Type B pancreatic cell (in vitro differentiated cells): ENCODE data around the gene COLEC11. TPM values are rescaled to one million over a fixed set of nuclear protein-coding genes. Genes with fewer than 3 reads are reported as not detected.

Source experiments
- DNase-seq: peaks from one replicate; pipeline ENCODE4 v3.0.0; 2021; ENCODE audit warnings: mixed read lengths; ENCODE audit not compliant: unreplicated experiment; ENCODE audit errors: extremely low spot score
- H3K27ac Mint-ChIP-seq: 2 replicates; pipeline ENCODE4 v1.8.0; 2021; ENCODE audit warnings: mild to moderate bottlenecking, mixed read lengths
- H3K27me3 Mint-ChIP-seq: 2 replicates; pipeline ENCODE4 v1.8.0; 2021; ENCODE audit warnings: mixed read lengths
- H3K36me3 Mint-ChIP-seq: 2 replicates; pipeline ENCODE4 v1.8.0; 2021; ENCODE audit warnings: mixed read lengths
- H3K4me1 Mint-ChIP-seq: one replicate; pipeline ENCODE4 v1.8.0; 2021; ENCODE audit warnings: mixed read lengths; ENCODE audit not compliant: unreplicated experiment
- H3K4me3 Mint-ChIP-seq: 2 replicates; pipeline ENCODE4 v1.8.0; 2021; ENCODE audit warnings: mild to moderate bottlenecking, mixed read lengths
- H3K9me3 Mint-ChIP-seq: 2 replicates; pipeline ENCODE4 v1.8.0; 2021; ENCODE audit warnings: mixed read lengths
- total RNA-seq: library from RNA; stranded (reverse); gene quantifications from 2 replicates; pipeline ENCODE4 v1.2.1, GENCODE V29; 2021; ENCODE audit warnings: low replicate concordance
- TF ChIP-seq, protein P1 (sequence below): fragments of 200-600 bp; sonication (generic); conservative IDR thresholded peaks from 2 replicates; pipeline ENCODE4 v1.5.0; 2021; ENCODE audit warnings: antibody characterized with exemption, mild to moderate bottlenecking

Gene COLEC11
- total RNA-seq, 1 donor from 2014 or later = 0.63 TPM

DNA sequence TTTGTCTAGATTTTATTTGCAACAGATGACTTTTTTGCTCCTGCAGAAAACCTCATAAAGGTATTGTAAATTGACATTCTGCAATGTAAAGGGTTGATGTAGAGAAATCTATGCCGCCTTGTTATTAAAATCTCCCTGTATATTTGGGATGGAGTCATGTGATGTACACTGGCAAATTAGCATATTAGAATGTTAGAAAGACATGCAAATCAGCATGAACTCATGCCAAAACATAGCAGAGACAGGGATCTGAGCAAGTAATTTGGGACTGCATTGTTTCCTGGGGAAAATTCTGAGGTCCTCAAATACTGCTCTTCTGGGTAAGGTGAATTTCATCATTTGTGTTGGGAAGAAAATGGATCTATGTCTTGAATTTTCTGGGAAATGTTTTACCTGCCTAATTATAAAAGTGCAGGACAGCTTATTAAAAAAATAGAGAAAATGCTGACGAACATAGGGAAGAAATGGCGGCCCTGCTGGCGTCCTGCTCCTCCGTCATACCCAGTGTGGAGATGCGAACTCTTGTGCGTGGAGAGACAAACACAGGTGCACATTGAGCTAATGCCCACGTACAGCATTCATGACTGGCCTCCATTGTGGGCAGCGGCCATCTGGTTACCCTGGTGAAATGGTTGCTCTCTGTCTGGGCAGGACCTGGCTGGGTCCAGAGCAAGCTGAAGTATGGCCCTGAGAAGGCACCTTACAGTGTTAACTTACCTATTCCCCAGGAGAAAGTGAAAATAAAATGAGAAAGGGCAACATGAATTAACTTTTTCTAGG is 79.3 kb downstream of the COLEC11 start:
- no peaks in the 10 kb centered on the region for H3K9me3 Mint-ChIP-seq
- no peaks in the 10 kb centered on the region for H3K4me1 Mint-ChIP-seq
- H3K36me3 Mint-ChIP-seq = no peaks in the 10 kb centered on the region
- peaks cover 12% of the 10 kb centered on the region for H3K27me3 Mint-ChIP-seq
- TF ChIP-seq, protein P1, sequence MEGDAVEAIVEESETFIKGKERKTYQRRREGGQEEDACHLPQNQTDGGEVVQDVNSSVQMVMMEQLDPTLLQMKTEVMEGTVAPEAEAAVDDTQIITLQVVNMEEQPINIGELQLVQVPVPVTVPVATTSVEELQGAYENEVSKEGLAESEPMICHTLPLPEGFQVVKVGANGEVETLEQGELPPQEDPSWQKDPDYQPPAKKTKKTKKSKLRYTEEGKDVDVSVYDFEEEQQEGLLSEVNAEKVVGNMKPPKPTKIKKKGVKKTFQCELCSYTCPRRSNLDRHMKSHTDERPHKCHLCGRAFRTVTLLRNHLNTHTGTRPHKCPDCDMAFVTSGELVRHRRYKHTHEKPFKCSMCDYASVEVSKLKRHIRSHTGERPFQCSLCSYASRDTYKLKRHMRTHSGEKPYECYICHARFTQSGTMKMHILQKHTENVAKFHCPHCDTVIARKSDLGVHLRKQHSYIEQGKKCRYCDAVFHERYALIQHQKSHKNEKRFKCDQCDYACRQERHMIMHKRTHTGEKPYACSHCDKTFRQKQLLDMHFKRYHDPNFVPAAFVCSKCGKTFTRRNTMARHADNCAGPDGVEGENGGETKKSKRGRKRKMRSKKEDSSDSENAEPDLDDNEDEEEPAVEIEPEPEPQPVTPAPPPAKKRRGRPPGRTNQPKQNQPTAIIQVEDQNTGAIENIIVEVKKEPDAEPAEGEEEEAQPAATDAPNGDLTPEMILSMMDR = no peak
- H3K4me3 Mint-ChIP-seq = no peak overlapping the region
- DNase-seq = peak; percentile 39
- no peak overlapping the region for H3K27ac Mint-ChIP-seq

DNA sequence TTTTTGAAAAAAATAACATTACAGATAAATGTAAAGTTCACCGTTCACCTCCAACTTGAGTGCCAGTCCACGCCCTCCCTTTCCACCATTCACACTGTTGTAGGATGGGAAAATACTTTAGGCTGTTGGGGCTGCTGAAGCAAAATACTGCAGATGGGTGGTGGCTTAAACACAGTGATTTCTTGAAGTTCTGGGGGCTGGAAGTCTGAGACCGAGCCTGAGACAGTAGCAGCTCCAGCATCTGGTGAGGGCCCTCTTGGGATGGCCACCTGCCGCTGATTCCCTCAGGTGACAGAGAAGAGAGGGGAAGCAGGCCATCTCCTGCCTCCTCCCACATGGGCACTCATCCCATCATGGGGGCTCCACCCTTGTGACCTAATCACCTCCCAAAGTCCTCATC is 80.8 kb downstream of the COLEC11 start:
- TF ChIP-seq, protein P1 = no peak
- peaks cover 12% of the 10 kb centered on the region for H3K27me3 Mint-ChIP-seq

DNA sequence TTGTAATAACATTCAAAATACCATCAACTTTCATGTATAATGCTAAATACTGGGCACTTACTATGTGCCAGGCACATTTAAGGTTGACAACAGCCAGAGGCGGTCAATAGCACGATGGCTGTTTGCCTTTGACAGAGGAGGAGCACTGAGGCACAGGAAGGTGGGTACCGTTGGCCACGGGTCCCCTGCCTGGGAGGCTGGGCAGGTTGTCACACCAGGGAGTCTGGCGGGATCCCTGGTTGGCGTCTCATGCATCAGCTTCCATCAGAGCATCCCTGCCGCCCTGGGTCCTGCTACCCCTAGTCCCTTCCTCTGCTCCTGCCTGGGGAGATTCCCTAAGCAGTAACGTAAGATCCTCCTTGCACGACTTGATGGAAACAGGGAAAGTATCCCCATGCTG is 82.5 kb downstream of the COLEC11 start:
- Mint-ChIP-seq H3K4me1 (no peaks in the 10 kb centered on the region), H3K36me3 (no peaks in the 10 kb centered on the region), H3K4me3 (no peak overlapping the region), H3K9me3 (no peaks in the 10 kb centered on the region), H3K27me3 (peaks cover 12% of the 10 kb centered on the region), H3K27ac (no peak overlapping the region)
- TF ChIP-seq, protein P1 = no peak
- DNase-seq = peak; percentile 36

More for the DNA sequence above, 80.8 kb downstream of the COLEC11 start:
- no peaks in the 10 kb centered on the region for H3K4me1 Mint-ChIP-seq
- H3K9me3 Mint-ChIP-seq = no peaks in the 10 kb centered on the region
- no peak overlapping the region for H3K4me3 Mint-ChIP-seq
- H3K36me3 Mint-ChIP-seq = no peaks in the 10 kb centered on the region
- H3K27ac Mint-ChIP-seq = no peak overlapping the region
- peak; percentile 18 for DNase-seq

DNA sequence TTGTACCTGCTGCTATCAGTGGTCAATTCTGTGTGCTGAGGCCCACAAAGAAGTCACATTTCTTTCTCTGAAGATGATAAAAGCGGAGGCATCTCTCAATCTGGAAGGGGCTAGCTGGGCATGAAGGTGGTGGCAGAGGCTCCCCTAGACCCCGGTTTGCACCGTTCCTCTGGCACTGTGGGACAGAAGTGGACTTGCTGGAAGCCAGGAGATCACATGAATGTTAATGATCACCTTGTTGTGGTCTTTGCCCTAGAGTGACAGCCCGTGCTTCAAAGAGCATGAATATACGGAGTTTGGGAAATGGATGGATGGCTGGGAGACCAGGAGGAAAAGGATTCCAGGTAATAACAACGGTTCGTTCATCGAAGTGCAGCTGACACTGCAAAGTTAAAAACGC is 83.3 kb downstream of the COLEC11 start:
- no peaks in the 10 kb centered on the region for H3K9me3 Mint-ChIP-seq

DNA sequence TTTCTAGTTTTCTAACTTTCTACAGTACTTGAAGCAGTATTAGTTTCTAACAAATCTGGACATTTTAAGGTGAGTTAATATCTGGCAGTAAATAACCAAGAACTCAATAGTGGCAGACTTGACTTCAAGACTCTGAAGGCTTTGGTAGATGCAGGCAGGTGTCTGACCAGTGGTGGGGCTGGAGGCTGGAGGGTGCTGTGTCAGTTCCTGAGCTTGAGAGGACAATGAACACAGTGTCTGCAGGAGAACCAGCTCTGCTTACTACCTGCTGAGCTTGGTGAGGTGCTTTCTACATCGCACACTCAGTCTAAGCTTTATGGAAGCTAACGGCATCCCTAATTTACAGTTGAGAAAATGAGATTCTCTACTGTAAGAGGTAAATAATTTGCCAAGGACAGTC is 84.3 kb downstream of the COLEC11 start:
- no peaks in the 10 kb centered on the region for H3K4me1 Mint-ChIP-seq
- no peak overlapping the region for H3K27ac Mint-ChIP-seq
- DNase-seq = no peak
- H3K36me3 Mint-ChIP-seq = no peaks in the 10 kb centered on the region
- TF ChIP-seq, protein P1 = no peak
- peaks cover 9% of the 10 kb centered on the region for H3K27me3 Mint-ChIP-seq
- no peak overlapping the region for H3K4me3 Mint-ChIP-seq
- H3K9me3 Mint-ChIP-seq = no peaks in the 10 kb centered on the region

More for the DNA sequence above, 83.3 kb downstream of the COLEC11 start:
- peak; percentile 25 for DNase-seq
- no peak overlapping the region for H3K27ac Mint-ChIP-seq
- H3K4me3 Mint-ChIP-seq = no peak overlapping the region
- H3K36me3 Mint-ChIP-seq = no peaks in the 10 kb centered on the region
- peaks cover 12% of the 10 kb centered on the region for H3K27me3 Mint-ChIP-seq
- no peaks in the 10 kb centered on the region for H3K4me1 Mint-ChIP-seq
- TF ChIP-seq, protein P1 = no peak
